ENCODE measurements around the gene STARD9. TPM values are rescaled to one million over a fixed set of nuclear protein-coding genes. Genes with fewer than 3 reads are reported as not detected.

STARD9 gene
- total RNA-seq, 1 donor from 2014 or later, result 7.1 TPM

DNA sequence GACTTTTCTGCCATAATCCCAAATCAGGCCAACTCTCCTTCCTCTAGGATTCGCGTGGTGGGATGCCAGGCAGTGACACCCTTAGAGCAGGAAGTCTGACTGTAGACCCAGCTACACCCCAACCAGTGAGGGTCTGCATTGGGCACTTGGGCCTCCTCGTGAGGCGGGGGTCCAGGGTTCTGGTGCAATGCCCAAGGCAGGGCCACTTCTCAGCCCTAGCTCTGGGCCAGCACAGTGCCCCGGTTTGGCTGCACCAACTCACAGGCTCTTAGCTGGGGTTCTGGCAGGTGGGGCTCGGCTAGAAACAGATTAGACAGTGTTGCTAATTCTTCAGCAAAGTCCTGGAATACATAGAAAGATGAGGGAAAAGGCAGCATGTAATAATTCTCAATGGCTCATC lies 148.9 kb downstream of the STARD9 start:
- Histone ChIP-seq H2AFZ (ENCODE audit: low read depth, low read length) (no peak overlapping the region), H3K27ac (ENCODE audit: low read depth, low read length) (no peak overlapping the region), H3K79me2 (ENCODE audit: insufficient read depth, low read length) (no peaks in the 10 kb centered on the region), H3K4me3 (ENCODE audit: insufficient read depth, low read depth, low read length) (no peak overlapping the region), H3K27me3 (ENCODE audit: insufficient read depth, low read length) (no peaks in the 10 kb centered on the region), H3K4me1 (ENCODE audit: insufficient read depth, low read length) (no peaks in the 10 kb centered on the region), H3K9me3 (ENCODE audit: insufficient read depth, low read depth, low read length) (no peaks in the 10 kb centered on the region), H4K20me1 (ENCODE audit: insufficient read depth, low read length) (peaks cover 5% of the 10 kb centered on the region), H3K9ac (ENCODE audit: low read length) (no peak overlapping the region), H3K36me3 (ENCODE audit: insufficient read depth, low read length) (peaks cover 28% of the 10 kb centered on the region), H3K4me2 (ENCODE audit: low read length) (no peak overlapping the region)
- H3K36me3 Mint-ChIP-seq (ENCODE audit: low read depth, unreplicated experiment), result peaks cover 29% of the 10 kb centered on the region
- H3K4me3 Mint-ChIP-seq (ENCODE audit: unreplicated experiment), result no peak overlapping the region
- no peaks in the 10 kb centered on the region for H3K9me3 Mint-ChIP-seq (ENCODE audit: unreplicated experiment)
- DNase-seq (ENCODE audit: low read depth) (no peak), FAIRE-seq (no peak)
- H3K27me3 Mint-ChIP-seq (ENCODE audit: low read depth, unreplicated experiment), result no peaks in the 10 kb centered on the region
- no peak overlapping the region for H3K27ac Mint-ChIP-seq (ENCODE audit: unreplicated experiment)
- H3K4me1 Mint-ChIP-seq (ENCODE audit: low read depth, unreplicated experiment), result no peaks in the 10 kb centered on the region
- TF ChIP-seq, protein P1, sequence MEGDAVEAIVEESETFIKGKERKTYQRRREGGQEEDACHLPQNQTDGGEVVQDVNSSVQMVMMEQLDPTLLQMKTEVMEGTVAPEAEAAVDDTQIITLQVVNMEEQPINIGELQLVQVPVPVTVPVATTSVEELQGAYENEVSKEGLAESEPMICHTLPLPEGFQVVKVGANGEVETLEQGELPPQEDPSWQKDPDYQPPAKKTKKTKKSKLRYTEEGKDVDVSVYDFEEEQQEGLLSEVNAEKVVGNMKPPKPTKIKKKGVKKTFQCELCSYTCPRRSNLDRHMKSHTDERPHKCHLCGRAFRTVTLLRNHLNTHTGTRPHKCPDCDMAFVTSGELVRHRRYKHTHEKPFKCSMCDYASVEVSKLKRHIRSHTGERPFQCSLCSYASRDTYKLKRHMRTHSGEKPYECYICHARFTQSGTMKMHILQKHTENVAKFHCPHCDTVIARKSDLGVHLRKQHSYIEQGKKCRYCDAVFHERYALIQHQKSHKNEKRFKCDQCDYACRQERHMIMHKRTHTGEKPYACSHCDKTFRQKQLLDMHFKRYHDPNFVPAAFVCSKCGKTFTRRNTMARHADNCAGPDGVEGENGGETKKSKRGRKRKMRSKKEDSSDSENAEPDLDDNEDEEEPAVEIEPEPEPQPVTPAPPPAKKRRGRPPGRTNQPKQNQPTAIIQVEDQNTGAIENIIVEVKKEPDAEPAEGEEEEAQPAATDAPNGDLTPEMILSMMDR (IDR thresholded peaks at IDR 0.05; ENCODE audit: insufficient read depth, low read depth, low read length), result no peak
- no peak for TF ChIP-seq EZH2 (IDR thresholded peaks at IDR 0.05; ENCODE audit: insufficient read depth, low read length)

DNA sequence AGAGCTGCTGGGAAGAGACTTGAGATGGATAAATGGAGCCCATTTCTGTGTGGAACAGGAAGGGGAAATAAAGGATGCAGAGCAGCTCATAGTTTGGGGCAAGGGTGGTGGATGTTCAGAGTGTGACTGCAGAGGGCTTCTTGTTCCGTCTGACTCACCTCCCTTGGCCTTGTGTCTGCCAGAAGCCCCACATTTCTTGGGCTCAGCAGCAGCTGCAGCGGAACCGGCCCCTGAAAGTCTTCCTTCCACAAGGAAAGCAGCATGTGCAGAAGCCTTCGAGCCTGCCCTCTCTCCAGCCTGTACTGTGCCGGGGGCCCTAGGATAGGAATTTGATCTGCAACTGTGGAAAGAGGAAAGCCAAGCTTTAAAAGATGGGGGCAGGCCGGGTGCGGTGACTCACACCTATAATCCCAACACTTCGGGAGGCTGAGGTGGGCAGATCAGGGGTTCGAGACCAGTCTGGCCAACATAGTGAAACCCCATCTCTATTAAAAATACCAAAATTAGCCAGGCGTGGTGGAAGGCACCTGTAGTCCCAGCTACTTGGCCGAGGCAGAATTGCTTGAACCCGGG lies 150.0 kb downstream of the STARD9 start:
- Histone ChIP-seq H3K4me1 (ENCODE audit: insufficient read depth, low read length) (no peaks in the 10 kb centered on the region), H3K9me3 (ENCODE audit: insufficient read depth, low read depth, low read length) (no peaks in the 10 kb centered on the region), H3K79me2 (ENCODE audit: insufficient read depth, low read length) (no peaks in the 10 kb centered on the region), H3K36me3 (ENCODE audit: insufficient read depth, low read length) (peaks cover 27% of the 10 kb centered on the region), H3K4me3 (ENCODE audit: insufficient read depth, low read depth, low read length) (no peak overlapping the region), H2AFZ (ENCODE audit: low read depth, low read length) (no peak overlapping the region), H3K27ac (ENCODE audit: low read depth, low read length) (no peak overlapping the region), H3K27me3 (ENCODE audit: insufficient read depth, low read length) (no peaks in the 10 kb centered on the region), H3K4me2 (ENCODE audit: low read length) (no peak overlapping the region), H3K9ac (ENCODE audit: low read length) (no peak overlapping the region), H4K20me1 (ENCODE audit: insufficient read depth, low read length) (peaks cover 6% of the 10 kb centered on the region)
- DNase-seq (ENCODE audit: low read depth) (no peak), FAIRE-seq (no peak)
- TF ChIP-seq EZH2 (IDR thresholded peaks at IDR 0.05; ENCODE audit: insufficient read depth, low read length), result no peak
- TF ChIP-seq, protein P1 (IDR thresholded peaks at IDR 0.05; ENCODE audit: insufficient read depth, low read depth, low read length), result no peak
- peaks cover 19% of the 10 kb centered on the region for H3K36me3 Mint-ChIP-seq (ENCODE audit: low read depth, unreplicated experiment)
- H3K27me3 Mint-ChIP-seq (ENCODE audit: low read depth, unreplicated experiment), result no peaks in the 10 kb centered on the region
- no peaks in the 10 kb centered on the region for H3K4me1 Mint-ChIP-seq (ENCODE audit: low read depth, unreplicated experiment)
- H3K4me3 Mint-ChIP-seq (ENCODE audit: unreplicated experiment), result no peak overlapping the region
- H3K9me3 Mint-ChIP-seq (ENCODE audit: unreplicated experiment), result peaks cover 1% of the 10 kb centered on the region
- H3K27ac Mint-ChIP-seq (ENCODE audit: unreplicated experiment), result no peak overlapping the region

DNA sequence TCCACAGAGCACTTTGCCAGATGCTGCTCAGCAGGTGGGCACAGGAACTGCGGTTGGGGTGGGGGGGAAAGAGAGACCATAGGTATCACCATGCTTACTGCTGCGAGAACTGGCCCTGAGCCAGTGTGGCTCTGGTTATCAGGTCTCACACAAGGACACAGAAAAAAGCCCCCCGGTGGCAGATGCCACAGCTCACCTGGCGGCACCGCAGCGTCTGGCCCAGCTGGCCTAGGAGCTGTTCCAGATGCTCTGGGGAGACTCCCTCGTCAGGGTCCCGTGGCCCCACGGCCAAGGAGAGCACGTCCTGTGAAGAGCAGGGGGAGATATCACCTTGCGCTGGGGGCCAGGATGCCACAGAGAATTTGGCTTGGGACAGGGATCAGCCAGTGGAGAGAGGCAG lies 150.7 kb downstream of the STARD9 start:
- no peak overlapping the region for H3K4me2 ChIP-seq (ENCODE audit: low read length)
- peaks cover 1% of the 10 kb centered on the region for H3K9me3 Mint-ChIP-seq (ENCODE audit: unreplicated experiment)
- no peaks in the 10 kb centered on the region for H3K27me3 Mint-ChIP-seq (ENCODE audit: low read depth, unreplicated experiment)
- no peak overlapping the region for H3K27ac ChIP-seq (ENCODE audit: low read depth, low read length)
- no peak overlapping the region for H3K27ac Mint-ChIP-seq (ENCODE audit: unreplicated experiment)
- H3K9ac ChIP-seq (ENCODE audit: low read length), result no peak overlapping the region
- H3K4me3 Mint-ChIP-seq (ENCODE audit: unreplicated experiment), result no peak overlapping the region
- no peak for FAIRE-seq
- no peaks in the 10 kb centered on the region for H3K9me3 ChIP-seq (ENCODE audit: insufficient read depth, low read depth, low read length)
- H3K36me3 ChIP-seq (ENCODE audit: insufficient read depth, low read length), result peaks cover 31% of the 10 kb centered on the region
- TF ChIP-seq, protein P1 (IDR thresholded peaks at IDR 0.05; ENCODE audit: insufficient read depth, low read depth, low read length), result no peak
- no peak for TF ChIP-seq EZH2 (IDR thresholded peaks at IDR 0.05; ENCODE audit: insufficient read depth, low read length)
- H3K4me1 Mint-ChIP-seq (ENCODE audit: low read depth, unreplicated experiment), result no peaks in the 10 kb centered on the region
- DNase-seq (ENCODE audit: low read depth), result no peak
- H3K36me3 Mint-ChIP-seq (ENCODE audit: low read depth, unreplicated experiment), result peaks cover 20% of the 10 kb centered on the region
- no peaks in the 10 kb centered on the region for H3K27me3 ChIP-seq (ENCODE audit: insufficient read depth, low read length)
- H3K4me3 ChIP-seq (ENCODE audit: insufficient read depth, low read depth, low read length), result no peak overlapping the region
- no peaks in the 10 kb centered on the region for H3K4me1 ChIP-seq (ENCODE audit: insufficient read depth, low read length)
- peaks cover 11% of the 10 kb centered on the region for H4K20me1 ChIP-seq (ENCODE audit: insufficient read depth, low read length)
- no peaks in the 10 kb centered on the region for H3K79me2 ChIP-seq (ENCODE audit: insufficient read depth, low read length)
- H2AFZ ChIP-seq (ENCODE audit: low read depth, low read length), result no peak overlapping the region
